HG03064 (cell line): ENCODE results near the gene AARSD1.
"Not testable (repeated sequence)": the region's sequence is repeated elsewhere in the genome, so short reads cannot be mapped to it uniquely, and the experiment has no call there.

Experiments used
- ATAC-seq: cut with Tn5 transposase; IDR thresholded peaks from one replicate; pipeline ENCODE4 v1.9.1; 2021; ENCODE audit warnings: low read depth; ENCODE audit not compliant: unreplicated experiment

The AARSD1 gene

GRCh38 chr17:42982266-42982665 is 18.0 kb upstream of the AARSD1 start:
- no peak for ATAC-seq

GRCh38 chr17:42980766-42981397 is 16.6 kb upstream of the AARSD1 start:
- peak; percentile 35 for ATAC-seq

- peak; percentile 70 for ATAC-seq
Observed at GRCh38 chr17:42980274-42980765, 16.1 kb upstream of the AARSD1 start, which contains the start of gene RUNDC1. Gene RUNDC1 (plus strand): TSS chr17:42980565. CDS start chr17:42980577, 12 bp downstream.

- ATAC-seq: peak; percentile 17
Observed at GRCh38 chr17:42979511-42980273, 15.4 kb upstream of the AARSD1 start, which contains the start of gene PTGES3L. Gene PTGES3L (minus strand): TSS chr17:42980080. CDS start chr17:42980053, 27 bp downstream.

GRCh38 chr17:42975701-42976100 is 11.4 kb upstream of the AARSD1 start:
- not testable (repeated sequence) for ATAC-seq

GRCh38 chr17:42975265-42975664 is 11.0 kb upstream of the AARSD1 start:
- no peak for ATAC-seq

- ATAC-seq: not testable (repeated sequence)
Observed at GRCh38 chr17:42973323-42973722, 9.1 kb upstream of the AARSD1 start.

- ATAC-seq: no peak
Observed at GRCh38 chr17:42971589-42971988, 7.3 kb upstream of the AARSD1 start.

GRCh38 chr17:42969001-42969581 is 4.8 kb upstream of the AARSD1 start:
- no peak for ATAC-seq

- ATAC-seq: no peak
Observed at GRCh38 chr17:42967925-42968324, 3.7 kb upstream of the AARSD1 start.

- ATAC-seq: no peak
Observed at GRCh38 chr17:42953669-42954068, 10.6 kb downstream of the AARSD1 start.

GRCh38 chr17:42950044-42950783 is 14.0 kb downstream of the AARSD1 start:
- ATAC-seq: no peak

GRCh38 chr17:42946812-42947211 is 17.4 kb downstream of the AARSD1 start:
- no peak for ATAC-seq

- ATAC-seq: no peak
Observed at GRCh38 chr17:42944211-42944610, 20.0 kb downstream of the AARSD1 start.

- no peak for ATAC-seq
Observed at GRCh38 chr17:42937712-42938596, 26.3 kb downstream of the AARSD1 start.

- no peak for ATAC-seq
Observed at GRCh38 chr17:42929497-42929844, 34.8 kb downstream of the AARSD1 start.

GRCh38 chr17:42928714-42929496 is 35.3 kb downstream of the AARSD1 start:
- no peak for ATAC-seq

GRCh38 chr17:42924891-42925290 is 39.4 kb downstream of the AARSD1 start:
- ATAC-seq: no peak

GRCh38 chr17:42923472-42923871 is 40.8 kb downstream of the AARSD1 start:
- not testable (repeated sequence) for ATAC-seq
